Measurements from ENCODE around the gene ASIC1.

Gene ASIC1

GRCh38 chr12:50018968-50019367, 38.4 kb upstream of the ASIC1 start:
- no peak overlapping the region for H3K27ac ChIP-seq
- TF ChIP-seq CTCF (conservative IDR thresholded peaks at IDR 0.05) (no peak), ZFX (IDR thresholded peaks at IDR 0.05) (no peak)

GRCh38 chr12:50019524-50019923, 37.9 kb upstream of the ASIC1 start:
- H3K27ac ChIP-seq, result no peak overlapping the region
- TF ChIP-seq CTCF (conservative IDR thresholded peaks at IDR 0.05), result no peak
- TF ChIP-seq ZFX (IDR thresholded peaks at IDR 0.05), result no peak

- no peak for TF ChIP-seq CTCF (conservative IDR thresholded peaks at IDR 0.05)
- no peak for TF ChIP-seq ZFX (IDR thresholded peaks at IDR 0.05)
- H3K27ac ChIP-seq, result no peak overlapping the region
Observed at GRCh38 chr12:50021031-50021430, 36.4 kb upstream of the ASIC1 start.

GRCh38 chr12:50022903-50023302, 34.5 kb upstream of the ASIC1 start:
- no peak overlapping the region for H3K27ac ChIP-seq
- TF ChIP-seq ZFX (IDR thresholded peaks at IDR 0.05) (no peak), CTCF (conservative IDR thresholded peaks at IDR 0.05) (no peak)

GRCh38 chr12:50024227-50024626, 33.2 kb upstream of the ASIC1 start:
- TF ChIP-seq CTCF (conservative IDR thresholded peaks at IDR 0.05), result no peak
- no peak for TF ChIP-seq ZFX (IDR thresholded peaks at IDR 0.05)
- H3K27ac ChIP-seq, result no peak overlapping the region

GRCh38 chr12:50024805-50025186, 32.6 kb upstream of the ASIC1 start:
- peak overlapping the region; percentile 95 for H3K27ac ChIP-seq
- peak; percentile 49; the same call in 1 of the 2 replicates for TF ChIP-seq ZFX (IDR thresholded peaks at IDR 0.05)
- TF ChIP-seq CTCF (conservative IDR thresholded peaks at IDR 0.05), result no peak

- TF ChIP-seq ZFX (IDR thresholded peaks at IDR 0.05) (peak; percentile 24; the same call in 1 of the 2 replicates), CTCF (conservative IDR thresholded peaks at IDR 0.05) (no peak)
- H3K27ac ChIP-seq, result peak within 1 kb of the TSS; percentile 95
Observed at GRCh38 chr12:50025187-50026059, 32.0 kb upstream of the ASIC1 start, which contains the start of gene RACGAP1. TSS of gene RACGAP1 (minus strand) at chr12:50025494. CDS start at chr12:50016715, 8,779 bp downstream.
